Gastrocnemius medialis (tissue), 4 donors: Measurements from ENCODE around the gene EMC1.

Source experiments
- CTCF ChIP-seq, 5 experiments: fragments of 450-650 bp in 3 of 5; fragments of 200-600 bp in 2 of 5; sonication (generic) in 2 of 5; IDR thresholded peaks in 4 of 5; conservative IDR thresholded peaks in 1 of 5; 1 replicate in 4 of 5; 2 replicates in 1 of 5; pipeline ENCODE4 v1.5.1; 2016 to 2019; ENCODE audit warnings: antibody characterized with exemption in 5 of 5, mild to moderate bottlenecking in 3 of 5, moderate library complexity in 3 of 5
- POLR2A ChIP-seq, 2 donors: fragments of 450-650 bp; IDR thresholded peaks; one replicate each; pipeline ENCODE4 v1.6.1; 2017; ENCODE audit warnings: antibody characterized with exemption in 2 of 2, mild to moderate bottlenecking in 2 of 2, moderate library complexity in 2 of 2

- no peak for TF ChIP-seq CTCF (IDR thresholded peaks at IDR 0.05 in 4 of 5, conservative IDR thresholded peaks at IDR 0.05 in 1 of 5)
- no peak for TF ChIP-seq POLR2A (IDR thresholded peaks at IDR 0.05)
Observed at GRCh38 chr1:19212167-19212566, 39.2 kb downstream of the EMC1 start.
